GM19395 (cell line): Measurements from ENCODE around the gene SMAGP.
A peak's percentile ranks its signal among the peaks of the same experiment; 100 is the strongest.
"Not testable (repeated sequence)": the region's sequence is repeated elsewhere in the genome, so short reads cannot be mapped to it uniquely, and the experiment has no call there.

Source experiments
- ATAC-seq: cut with Tn5 transposase; IDR thresholded peaks from one replicate; pipeline ENCODE4 v1.9.1; 2021; ENCODE audit warnings: mild to moderate bottlenecking, moderate library complexity; ENCODE audit not compliant: unreplicated experiment

Gene SMAGP

GRCh38 chr12:51227112-51227511 is 43.1 kb downstream of the SMAGP start:
- ATAC-seq: not testable (repeated sequence)

- ATAC-seq: no peak
Measured at GRCh38 chr12:51225771-51226170, 44.4 kb downstream of the SMAGP start.

- ATAC-seq: no peak
Measured at GRCh38 chr12:51225234-51225633, 45.0 kb downstream of the SMAGP start.

- no peak for ATAC-seq
Measured at GRCh38 chr12:51224625-51225024, 45.6 kb downstream of the SMAGP start.

- no peak for ATAC-seq
Measured at GRCh38 chr12:51222461-51222860, 47.8 kb downstream of the SMAGP start.

- ATAC-seq: not testable (repeated sequence)
Measured at GRCh38 chr12:51219857-51220256, 50.4 kb downstream of the SMAGP start.

- ATAC-seq: no peak
Measured at GRCh38 chr12:51219322-51219721, 50.9 kb downstream of the SMAGP start.

- no peak for ATAC-seq
Measured at GRCh38 chr12:51218607-51219161, 51.5 kb downstream of the SMAGP start.

GRCh38 chr12:51217968-51218606 is 52.1 kb downstream of the SMAGP start, which contains the start of gene POU6F1:
TSS of gene POU6F1 (minus strand) at chr12:51218062. CDS start at chr12:51206836, 11,226 bp downstream.
- peak; percentile 76 for ATAC-seq

- ATAC-seq: peak; percentile 31
Measured at GRCh38 chr12:51217133-51217967, 52.9 kb downstream of the SMAGP start.

GRCh38 chr12:51216642-51217041 is 53.6 kb downstream of the SMAGP start:
- no peak for ATAC-seq

- ATAC-seq: no peak
Measured at GRCh38 chr12:51214895-51215294, 55.3 kb downstream of the SMAGP start.

GRCh38 chr12:51210690-51211395 is 59.4 kb downstream of the SMAGP start:
- no peak for ATAC-seq

GRCh38 chr12:51209259-51209658 is 61.0 kb downstream of the SMAGP start:
- no peak for ATAC-seq

GRCh38 chr12:51208016-51208660 is 62.1 kb downstream of the SMAGP start:
- ATAC-seq: no peak

GRCh38 chr12:51205350-51205749 is 64.9 kb downstream of the SMAGP start:
- no peak for ATAC-seq

GRCh38 chr12:51202718-51203117 is 67.5 kb downstream of the SMAGP start:
- ATAC-seq: no peak

GRCh38 chr12:51200806-51201205 is 69.4 kb downstream of the SMAGP start:
- ATAC-seq: no peak

- no peak for ATAC-seq
Measured at GRCh38 chr12:51200156-51200555, 70.1 kb downstream of the SMAGP start.

GRCh38 chr12:51199366-51199945 is 70.8 kb downstream of the SMAGP start:
- no peak for ATAC-seq
